ENCODE results near the gene CCL22. TPM values are rescaled to one million over a fixed set of nuclear protein-coding genes. Genes with fewer than 3 reads are reported as not detected.

The CCL22 gene
- polyA plus RNA-seq, 2 of the 4 experiments (the other 2 are of a cell fraction) = not detected

DNA sequence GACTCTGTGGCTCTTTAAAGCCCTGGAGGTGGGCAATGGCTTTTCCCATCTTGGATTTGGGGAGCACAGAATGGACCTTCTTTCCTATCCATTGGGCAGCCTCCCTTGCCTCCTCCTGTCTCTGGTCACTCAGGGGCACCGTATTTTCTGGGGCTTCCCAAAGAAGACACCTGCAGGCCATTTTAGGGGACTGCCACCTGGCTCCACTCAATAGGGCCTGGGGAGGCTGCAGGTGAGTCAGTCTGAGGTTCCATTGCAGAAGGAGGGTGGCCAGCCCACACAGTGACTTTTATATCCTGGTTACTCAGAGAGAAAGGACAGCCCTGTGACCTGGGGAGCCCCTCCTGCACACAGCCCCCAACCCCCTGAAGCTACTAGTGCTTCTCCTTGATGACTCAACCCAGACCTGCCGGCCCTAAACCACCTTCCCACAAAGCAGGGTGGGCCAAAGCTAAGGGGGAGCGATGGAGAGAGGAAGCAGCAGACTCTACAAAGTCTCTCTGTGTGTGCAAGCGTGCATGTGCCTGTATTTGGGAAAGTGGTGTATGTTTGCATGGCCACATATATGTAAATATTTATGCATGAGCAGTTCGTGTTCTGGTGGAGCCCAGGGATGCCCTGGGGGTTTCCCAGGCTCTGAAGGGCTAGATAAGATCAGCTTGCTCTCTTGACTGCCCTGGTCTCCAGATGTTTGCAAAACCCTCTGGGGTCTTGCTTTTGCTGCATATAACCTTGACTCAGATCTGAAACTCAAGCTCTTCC is 18.7 kb downstream of the CCL22 start:
- CTCF ChIA-PET = interaction anchor here (1.0 to 1.8 kb wide), 5 partner anchors 9 to 77 kb away, joined by 3 to 20 read pairs (median 5); no protein-coding TSS in a partner anchor
- no peak for FAIRE-seq
- no peaks in the 10 kb centered on the region for H3K9me3 ChIP-seq
- H3K4me1 ChIP-seq = peaks cover 66% of the 10 kb centered on the region
- TF ChIP-seq MYC (IDR thresholded peaks at IDR 0.05; ENCODE audit: borderline replicate concordance, low read length) (no peak), GATA3 (IDR thresholded peaks at IDR 0.05; ENCODE audit: borderline replicate concordance) (peak; percentile 74), RNF2 (IDR thresholded peaks at IDR 0.05; ENCODE audit: borderline replicate concordance, low read depth) (no peak), SMC3 (IDR thresholded peaks at IDR 0.05) (no peak), HOXA7 (CRISPR knock-in tag; IDR thresholded peaks at IDR 0.05) (no peak)
- TF ChIP-seq, protein P1, sequence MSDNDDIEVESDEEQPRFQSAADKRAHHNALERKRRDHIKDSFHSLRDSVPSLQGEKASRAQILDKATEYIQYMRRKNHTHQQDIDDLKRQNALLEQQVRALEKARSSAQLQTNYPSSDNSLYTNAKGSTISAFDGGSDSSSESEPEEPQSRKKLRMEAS (IDR thresholded peaks at IDR 0.05) = no peak
- TF ChIP-seq, protein P2, sequence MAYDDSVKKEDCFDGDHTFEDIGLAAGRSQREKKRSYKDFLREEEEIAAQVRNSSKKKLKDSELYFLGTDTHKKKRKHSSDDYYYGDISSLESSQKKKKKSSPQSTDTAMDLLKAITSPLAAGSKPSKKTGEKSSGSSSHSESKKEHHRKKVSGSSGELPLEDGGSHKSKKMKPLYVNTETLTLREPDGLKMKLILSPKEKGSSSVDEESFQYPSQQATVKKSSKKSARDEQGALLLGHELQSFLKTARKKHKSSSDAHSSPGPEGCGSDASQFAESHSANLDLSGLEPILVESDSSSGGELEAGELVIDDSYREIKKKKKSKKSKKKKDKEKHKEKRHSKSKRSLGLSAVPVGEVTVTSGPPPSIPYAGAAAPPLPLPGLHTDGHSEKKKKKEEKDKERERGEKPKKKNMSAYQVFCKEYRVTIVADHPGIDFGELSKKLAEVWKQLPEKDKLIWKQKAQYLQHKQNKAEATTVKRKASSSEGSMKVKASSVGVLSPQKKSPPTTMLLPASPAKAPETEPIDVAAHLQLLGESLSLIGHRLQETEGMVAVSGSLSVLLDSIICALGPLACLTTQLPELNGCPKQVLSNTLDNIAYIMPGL (CRISPR knock-in tag; IDR thresholded peaks at IDR 0.05; ENCODE audit: borderline replicate concordance) = no peak
- DNase-seq (ENCODE audit: low read depth in 1 of 2, low spot score in 1 of 2) = peak; percentile 61 to 62
- H3K27ac ChIP-seq = peak overlapping the region; percentile 69 to 83
- H3K4me2 ChIP-seq = peak overlapping the region; percentile 66
- 43% methylated on average over 5 of the region's 5 CpGs for WGBS (ENCODE audit: missing lambda C conversion rate)
- ATAC-seq = peak; percentile 40 to 42
- H3K4me3 ChIP-seq = no peak overlapping the region
- POLR2A ChIA-PET = interaction anchor here (0.6 to 1.8 kb wide), 4 partner anchors 61 to 553 kb away, joined by 3 to 9 read pairs (median 4); partner anchors contain the start of genes CIAPIN1 and COQ9

DNA sequence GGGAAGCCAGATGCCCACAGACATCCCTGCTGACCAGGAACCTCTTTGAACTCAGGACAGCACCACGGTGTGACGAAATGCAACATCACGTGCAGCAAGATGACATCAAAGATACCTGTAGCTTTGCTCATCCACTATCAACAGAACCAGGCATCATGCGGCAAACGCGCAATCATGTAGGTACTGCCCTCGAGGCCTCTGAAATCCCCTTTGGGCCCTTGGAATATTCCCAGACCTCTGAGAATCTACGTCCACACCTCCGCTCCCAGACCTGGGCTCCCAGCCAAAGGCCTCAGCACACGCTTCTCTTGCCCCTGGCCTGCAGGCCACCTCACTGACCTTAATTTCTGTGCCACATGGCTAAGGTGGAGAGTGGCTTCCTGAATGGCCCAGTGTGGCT is 21.0 kb downstream of the CCL22 start:
- POLR2A ChIA-PET = interaction anchor here (1.1 kb wide), 1 partner anchor 13 kb away, joined by 3 read pairs; no protein-coding TSS in a partner anchor
- Histone ChIP-seq H3K9me3 (no peaks in the 10 kb centered on the region), H3K4me3 (no peak overlapping the region), H3K27ac (peak overlapping the region; percentile 69 to 83), H3K4me1 (peaks cover 60% of the 10 kb centered on the region), H3K4me2 (peak overlapping the region; percentile 2; the same call in 1 of the 3 replicates)
- peak; percentile 8 to 17; a peak in 1 of 6 replicates for ATAC-seq
- WGBS (ENCODE audit: missing lambda C conversion rate) = 34% methylated on average over 9 of the region's 10 CpGs
- no peak for FAIRE-seq
- DNase-seq (ENCODE audit: low read depth in 1 of 2, low spot score in 1 of 2) = peak in 1 of 2 experiments; percentile 85
- CTCF ChIA-PET = interaction anchor here (4.2 kb wide), 1 partner anchor 39 kb away, joined by 43 read pairs; no protein-coding TSS in a partner anchor
- TF ChIP-seq HDAC2 (IDR thresholded peaks at IDR 0.05) = no peak
- TF ChIP-seq, protein P3, sequence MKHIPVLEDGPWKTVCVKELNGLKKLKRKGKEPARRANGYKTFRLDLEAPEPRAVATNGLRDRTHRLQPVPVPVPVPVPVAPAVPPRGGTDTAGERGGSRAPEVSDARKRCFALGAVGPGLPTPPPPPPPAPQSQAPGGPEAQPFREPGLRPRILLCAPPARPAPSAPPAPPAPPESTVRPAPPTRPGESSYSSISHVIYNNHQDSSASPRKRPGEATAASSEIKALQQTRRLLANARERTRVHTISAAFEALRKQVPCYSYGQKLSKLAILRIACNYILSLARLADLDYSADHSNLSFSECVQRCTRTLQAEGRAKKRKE (CRISPR knock-in tag; IDR thresholded peaks at IDR 0.05; ENCODE audit: low read depth) = no peak
- no peak for TF ChIP-seq EHF (CRISPR knock-in tag; IDR thresholded peaks at IDR 0.05)
- TF ChIP-seq CBX2 (IDR thresholded peaks at IDR 0.05; ENCODE audit: borderline replicate concordance, low read depth) = no peak
- TF ChIP-seq, protein P4, sequence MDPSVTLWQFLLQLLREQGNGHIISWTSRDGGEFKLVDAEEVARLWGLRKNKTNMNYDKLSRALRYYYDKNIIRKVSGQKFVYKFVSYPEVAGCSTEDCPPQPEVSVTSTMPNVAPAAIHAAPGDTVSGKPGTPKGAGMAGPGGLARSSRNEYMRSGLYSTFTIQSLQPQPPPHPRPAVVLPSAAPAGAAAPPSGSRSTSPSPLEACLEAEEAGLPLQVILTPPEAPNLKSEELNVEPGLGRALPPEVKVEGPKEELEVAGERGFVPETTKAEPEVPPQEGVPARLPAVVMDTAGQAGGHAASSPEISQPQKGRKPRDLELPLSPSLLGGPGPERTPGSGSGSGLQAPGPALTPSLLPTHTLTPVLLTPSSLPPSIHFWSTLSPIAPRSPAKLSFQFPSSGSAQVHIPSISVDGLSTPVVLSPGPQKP (IDR thresholded peaks at IDR 0.05; ENCODE audit: low read depth, low read length) = no peak
- no peak for TF ChIP-seq FOXS1 (CRISPR knock-in tag; IDR thresholded peaks at IDR 0.05)
- no peak for TF ChIP-seq NPAS2 (CRISPR knock-in tag; IDR thresholded peaks at IDR 0.05; ENCODE audit: borderline replicate concordance)
- TF ChIP-seq, protein P5, sequence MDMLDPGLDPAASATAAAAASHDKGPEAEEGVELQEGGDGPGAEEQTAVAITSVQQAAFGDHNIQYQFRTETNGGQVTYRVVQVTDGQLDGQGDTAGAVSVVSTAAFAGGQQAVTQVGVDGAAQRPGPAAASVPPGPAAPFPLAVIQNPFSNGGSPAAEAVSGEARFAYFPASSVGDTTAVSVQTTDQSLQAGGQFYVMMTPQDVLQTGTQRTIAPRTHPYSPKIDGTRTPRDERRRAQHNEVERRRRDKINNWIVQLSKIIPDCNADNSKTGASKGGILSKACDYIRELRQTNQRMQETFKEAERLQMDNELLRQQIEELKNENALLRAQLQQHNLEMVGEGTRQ (IDR thresholded peaks at IDR 0.05) = peak; percentile 68
- TF ChIP-seq, protein P2 (CRISPR knock-in tag; IDR thresholded peaks at IDR 0.05; ENCODE audit: borderline replicate concordance) = no peak
- no peak for TF ChIP-seq CHD2 (IDR thresholded peaks at IDR 0.05; ENCODE audit: low read length, partially characterized antibody)
- no peak for TF ChIP-seq POLR2AphosphoS2 (conservative IDR thresholded peaks at IDR 0.05; ENCODE audit: low read length)
- no peak for TF ChIP-seq KDM5A (IDR thresholded peaks at IDR 0.05)
- TF ChIP-seq CEBPB (IDR thresholded peaks at IDR 0.05) = 0 out of 4 replicates have a peak, but pooled peaks of 1 of the 2 experiments have one; percentile 27
- TF ChIP-seq MAZ (IDR thresholded peaks at IDR 0.05; ENCODE audit: borderline replicate concordance, low read depth, low read length) = no peak
- no peak for TF ChIP-seq KDM1A (IDR thresholded peaks at IDR 0.05; ENCODE audit: low read depth)
- TF ChIP-seq NR3C1 (IDR thresholded peaks at IDR 0.05) = no peak
- no peak for TF ChIP-seq ESRRA (IDR thresholded peaks at IDR 0.05; ENCODE audit: borderline replicate concordance, low read length)
- 0 out of 2 replicates have a peak, but pooled peaks have one; percentile 3 for TF ChIP-seq ZNF302 (CRISPR knock-in tag; IDR thresholded peaks at IDR 0.05)
- TF ChIP-seq, protein P1 (IDR thresholded peaks at IDR 0.05) = peak; percentile 37
- TF ChIP-seq ZSCAN20 (CRISPR knock-in tag; IDR thresholded peaks at IDR 0.05) = no peak
- TF ChIP-seq, protein P6, sequence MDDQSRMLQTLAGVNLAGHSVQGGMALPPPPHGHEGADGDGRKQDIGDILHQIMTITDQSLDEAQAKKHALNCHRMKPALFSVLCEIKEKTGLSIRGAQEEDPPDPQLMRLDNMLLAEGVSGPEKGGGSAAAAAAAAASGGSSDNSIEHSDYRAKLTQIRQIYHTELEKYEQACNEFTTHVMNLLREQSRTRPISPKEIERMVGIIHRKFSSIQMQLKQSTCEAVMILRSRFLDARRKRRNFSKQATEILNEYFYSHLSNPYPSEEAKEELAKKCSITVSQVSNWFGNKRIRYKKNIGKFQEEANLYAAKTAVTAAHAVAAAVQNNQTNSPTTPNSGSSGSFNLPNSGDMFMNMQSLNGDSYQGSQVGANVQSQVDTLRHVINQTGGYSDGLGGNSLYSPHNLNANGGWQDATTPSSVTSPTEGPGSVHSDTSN (IDR thresholded peaks at IDR 0.05) = no peak
- TF ChIP-seq HOXB13 (CRISPR knock-in tag; IDR thresholded peaks at IDR 0.05; ENCODE audit: low read depth) = no peak
- no peak for TF ChIP-seq SMC3 (IDR thresholded peaks at IDR 0.05)

All from A549 (cell line).